Choroid plexus epithelial cell (primary cell): ENCODE data around the gene ZNF674.

ENCODE experiments used
- DNase-seq: peaks from one replicate; pipeline ENCODE4 v3.0.0-alpha.2; 2010; ENCODE audit warnings: low read depth
- H3K4me3 ChIP-seq: 2 replicates; pipeline ENCODE4 v1.5.1; 2011; ENCODE audit warnings: low read depth, mild to moderate bottlenecking, control low read depth, low read length, moderate library complexity
- CTCF ChIP-seq: conservative IDR thresholded peaks from 2 replicates; pipeline ENCODE4 v1.5.1; 2011; ENCODE audit warnings: low read depth, mild to moderate bottlenecking, control low read depth, inconsistent platforms, low read length, moderate library complexity

The ZNF674 gene

DNA sequence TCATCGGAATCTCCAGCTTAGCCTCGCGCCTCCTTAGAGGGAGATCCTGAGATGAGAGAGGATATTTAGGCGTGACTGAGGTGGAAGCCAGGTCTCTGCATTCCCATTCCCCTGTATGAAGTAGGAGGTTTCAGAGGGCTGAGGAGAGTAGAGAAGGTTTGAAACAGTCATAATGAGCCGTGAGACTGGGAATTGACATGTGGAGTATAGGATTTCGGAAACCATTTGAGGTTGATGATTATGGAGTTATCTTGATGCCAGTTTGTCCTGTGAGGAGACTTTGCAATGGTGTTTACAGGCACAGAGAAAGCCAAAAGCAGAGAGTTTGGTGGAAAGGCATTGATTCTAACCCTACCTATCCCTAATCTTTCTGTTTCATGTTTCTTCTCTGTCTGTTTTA is 30.4 kb upstream of the ZNF674 start:
- no peak for DNase-seq
- H3K4me3 ChIP-seq, result peak overlapping the region; percentile 63
- TF ChIP-seq CTCF, result no peak

DNA sequence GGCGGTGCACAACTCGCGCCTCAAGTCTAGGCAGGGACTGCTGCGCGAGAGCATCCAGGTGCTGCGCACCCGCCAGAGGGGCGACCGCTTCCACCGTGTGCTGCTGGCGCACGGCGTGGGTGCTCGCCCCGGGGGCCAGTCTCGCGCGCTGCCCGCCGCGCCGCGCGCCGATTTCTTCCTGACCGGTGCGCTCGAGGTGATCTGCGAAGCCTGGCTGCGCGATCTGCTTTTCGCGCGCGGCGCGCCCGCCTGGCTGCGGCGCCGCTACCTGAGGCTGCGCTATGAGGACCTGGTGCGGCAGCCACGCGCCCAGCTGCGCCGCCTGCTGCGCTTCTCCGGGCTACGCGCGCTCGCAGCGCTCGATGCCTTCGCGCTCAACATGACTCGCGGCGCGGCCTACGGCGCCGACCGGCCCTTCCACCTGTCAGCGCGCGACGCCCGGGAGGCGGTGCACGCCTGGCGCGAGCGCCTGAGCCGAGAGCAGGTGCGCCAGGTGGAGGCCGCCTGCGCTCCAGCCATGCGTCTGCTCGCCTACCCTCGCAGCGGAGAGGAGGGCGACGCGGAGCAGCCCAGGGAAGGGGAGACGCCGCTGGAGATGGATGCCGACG is 29.7 kb upstream of the ZNF674 start:
- DNase-seq, result peak; percentile 27
- no peak for TF ChIP-seq CTCF
- peak overlapping the region; percentile 63 for H3K4me3 ChIP-seq

DNA sequence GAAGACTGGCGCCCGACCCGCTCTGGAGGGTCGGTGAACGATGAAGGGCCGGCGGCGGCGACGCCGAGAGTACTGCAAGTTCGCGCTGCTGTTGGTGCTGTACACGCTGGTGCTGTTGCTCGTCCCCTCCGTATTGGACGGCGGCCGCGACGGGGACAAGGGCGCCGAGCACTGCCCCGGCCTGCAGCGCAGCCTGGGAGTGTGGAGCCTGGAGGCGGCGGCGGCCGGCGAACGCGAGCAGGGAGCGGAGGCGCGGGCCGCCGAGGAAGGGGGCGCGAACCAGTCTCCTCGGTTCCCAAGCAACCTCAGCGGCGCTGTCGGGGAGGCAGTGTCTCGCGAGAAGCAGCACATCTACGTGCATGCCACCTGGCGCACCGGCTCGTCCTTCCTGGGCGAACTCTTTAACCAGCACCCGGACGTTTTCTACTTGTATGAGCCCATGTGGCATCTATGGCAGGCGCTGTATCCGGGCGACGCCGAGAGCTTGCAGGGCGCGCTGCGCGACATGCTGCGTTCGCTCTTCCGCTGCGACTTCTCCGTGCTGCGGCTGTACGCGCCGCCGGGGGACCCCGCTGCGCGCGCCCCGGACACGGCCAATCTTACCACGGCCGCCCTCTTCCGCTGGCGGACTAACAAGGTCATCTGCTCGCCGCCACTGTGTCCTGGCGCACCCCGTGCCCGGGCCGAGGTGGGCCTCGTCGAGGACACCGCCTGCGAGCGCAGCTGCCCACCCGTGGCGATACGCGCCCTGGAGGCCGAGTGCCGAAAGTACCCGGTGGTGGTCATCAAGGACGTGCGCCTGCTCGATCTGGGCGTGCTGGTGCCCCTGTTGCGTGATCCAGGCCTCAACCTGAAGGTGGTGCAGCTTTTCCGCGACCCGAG is 28.9 kb upstream of the ZNF674 start:
- peak; percentile 65 for DNase-seq
- no peak for TF ChIP-seq CTCF
- H3K4me3 ChIP-seq, result peak overlapping the region; percentile 63

- H3K4me3 ChIP-seq, result peak within 1 kb of the TSS; percentile 63
- TF ChIP-seq CTCF, result peak; percentile 54
- DNase-seq, result peak; percentile 67
Observed at GRCh38 chrX:46573331-46573891, 28.2 kb upstream of the ZNF674 start, which contains the start of gene CHST7. TSS of gene CHST7 (plus strand) at chrX:46573765. CDS start at chrX:46573932, 167 bp downstream.

- no peak for DNase-seq
- TF ChIP-seq CTCF, result peak; percentile 26
- H3K4me3 ChIP-seq, result no peak overlapping the region
Observed at GRCh38 chrX:46572340-46572936, 27.2 kb upstream of the ZNF674 start.

- TF ChIP-seq CTCF, result no peak
- H3K4me3 ChIP-seq, result no peak overlapping the region
- no peak for DNase-seq
Observed at GRCh38 chrX:46571423-46572339, 26.5 kb upstream of the ZNF674 start.
